BLaER1 (cell line): ENCODE data around the gene PDK1.

Experiments
- H3K27ac ChIP-seq: shearing (Covaris generic); formaldehyde crosslinking; 2 replicates; pipeline ENCODE4 v1.8.1; 2022
- H3K27me3 ChIP-seq: shearing (Covaris generic); formaldehyde crosslinking; 2 replicates; pipeline ENCODE4 v1.8.1; 2022
- H3K36me3 ChIP-seq: shearing (Covaris generic); formaldehyde crosslinking; 2 replicates; pipeline ENCODE4 v1.8.1; 2022
- H3K4me1 ChIP-seq: shearing (Covaris generic); formaldehyde crosslinking; 2 replicates; pipeline ENCODE4 v1.8.1; 2022
- H3K4me2 ChIP-seq: shearing (Covaris generic); formaldehyde crosslinking; 2 replicates; pipeline ENCODE4 v1.8.1; 2022
- H3K4me3 ChIP-seq: shearing (Covaris generic); formaldehyde crosslinking; 2 replicates; pipeline ENCODE4 v1.8.1; 2022
- H3K9ac ChIP-seq: shearing (Covaris generic); formaldehyde crosslinking; 2 replicates; pipeline ENCODE4 v1.8.1; 2022
- H3K9me3 ChIP-seq: shearing (Covaris generic); formaldehyde crosslinking; 2 replicates; pipeline ENCODE4 v1.8.1; 2022
- H4K20me1 ChIP-seq: shearing (Covaris generic); formaldehyde crosslinking; 2 replicates; pipeline ENCODE4 v1.8.1; 2022
- Cebpa-rat ChIP-seq: shearing (Covaris generic); IDR thresholded peaks from 2 replicates; pipeline ENCODE4 v1.8.1; 2022

Gene PDK1

GRCh38 chr2:172655838-172656573, 100.1 kb downstream of the PDK1 start:
- Histone ChIP-seq H3K9ac (no peak overlapping the region), H3K4me3 (no peak overlapping the region), H3K4me2 (no peak overlapping the region), H4K20me1 (no peaks in the 10 kb centered on the region), H3K9me3 (peaks cover 31% of the 10 kb centered on the region), H3K27me3 (no peaks in the 10 kb centered on the region), H3K36me3 (no peaks in the 10 kb centered on the region; the same call in 1 of the 2 replicates), H3K27ac (no peak overlapping the region), H3K4me1 (no peaks in the 10 kb centered on the region)
- no peak for TF ChIP-seq Cebpa-rat
